Transverse colon (tissue), 4 donors: ENCODE measurements around the gene PPIH. TPM values are rescaled to one million over a fixed set of nuclear protein-coding genes. Genes with fewer than 3 reads are reported as not detected.
"Not testable (repeated sequence)": the region's sequence is repeated elsewhere in the genome, so short reads cannot be mapped to it uniquely, and the experiment has no call there.

Experiments
- DNase-seq: peaks from one replicate; pipeline ENCODE4 v3.0.0-alpha.2; 2019
- H3K27ac ChIP-seq, 4 donors: fragments of 200-600 bp; sonication (generic); 2 replicates each; pipeline ENCODE4 v1.5.1; 2016 to 2018; ENCODE audit warnings: inconsistent platforms in 4 of 4
- H3K27me3 ChIP-seq: fragments of 200-600 bp; sonication (generic); 2 replicates; pipeline ENCODE4 v1.5.1; 2017; ENCODE audit warnings: inconsistent platforms
- H3K36me3 ChIP-seq, 4 donors: fragments of 200-600 bp; sonication (generic); 2 replicates each; pipeline ENCODE4 v1.5.1; 2017 to 2019; ENCODE audit warnings: inconsistent platforms in 4 of 4
- H3K4me1 ChIP-seq, 4 donors: fragments of 200-600 bp; sonication (generic); 2 replicates each; pipeline ENCODE4 v1.5.1; 2017 to 2020; ENCODE audit warnings: inconsistent platforms in 4 of 4
- H3K4me3 ChIP-seq, 4 donors: fragments of 200-600 bp; sonication (generic); 1 replicate in 1 of 4; 2 replicates in 3 of 4; pipeline versions ENCODE4 v1.5.1 to v1.6.1; 2017 to 2019; ENCODE audit warnings: inconsistent platforms in 4 of 4
- H3K9me3 ChIP-seq, 2 donors: fragments of 200-600 bp; sonication (generic); 2 replicates each; pipeline ENCODE4 v1.5.1; 2017 to 2019; ENCODE audit warnings: inconsistent platforms in 2 of 2
- EP300 ChIP-seq: sonication (generic); formaldehyde crosslinking; IDR thresholded peaks from one replicate; pipeline ENCODE4 v1.6.1; 2017; ENCODE audit warnings: antibody characterized with exemption, low read depth
- POLR2A ChIP-seq: fragments of 450-650 bp; IDR thresholded peaks from one replicate; pipeline ENCODE4 v1.6.1; 2016; ENCODE audit warnings: antibody characterized with exemption, mild to moderate bottlenecking, moderate library complexity
- POLR2AphosphoS5 ChIP-seq, 3 donors: sonication (generic); formaldehyde crosslinking; IDR thresholded peaks; one replicate each; pipeline ENCODE4 v1.6.1; 2016; ENCODE audit warnings: antibody characterized with exemption in 3 of 3
- WGBS, 2 donors: methylation state at CpG; one replicate each; pipeline ENCODE4 v1.1.5; 2018; ENCODE audit warnings: low coverage in 1 of 2; 5-methylcytosine and 5-hydroxymethylcytosine counted together
- in situ Hi-C, 4 donors: fragments of 200-750 bp; cut with MboI; loops; one replicate each; pipeline versions ENCODE4 v1.15.0 to v1.15.1; 2017; ENCODE audit warnings: low sequenced_read_pairs in 3 of 4, low pct_ligation_motif_present in 1 of 4, low pct_unique_long_range_greater_than_20kb in 1 of 4
- intact Hi-C: fragments of 100-400 bp; cut with DNase I; formaldehyde crosslinking; loops from one replicate; pipeline ENCODE4 v1.15.1; 2023; ENCODE audit warnings: low total_unique reads
- total RNA-seq, 4 donors: library from RNA; depleted of rRNA; stranded (reverse); fragments of >200 nt; gene quantifications; one replicate each; pipeline ENCODE4 v1.1.0, GENCODE V29; 2016
- TF ChIP-seq, protein P1 (sequence below), 5 experiments: fragments of 200-600 bp in 3 of 5; fragments of 450-650 bp in 2 of 5; sonication (generic) in 3 of 5; IDR thresholded peaks; 1 replicate in 2 of 5; 2 replicates in 3 of 5; pipeline ENCODE4 v1.5.1; 2016 to 2017; ENCODE audit warnings: antibody characterized with exemption in 5 of 5, inconsistent platforms in 3 of 5, mild to moderate bottlenecking in 2 of 5, moderate library complexity in 1 of 5

The PPIH gene
- total RNA-seq, 4 donors from 2014 or later, result 16.9 to 26.5 (median 24.6) TPM; not detected in 1

- TF ChIP-seq, protein P1, sequence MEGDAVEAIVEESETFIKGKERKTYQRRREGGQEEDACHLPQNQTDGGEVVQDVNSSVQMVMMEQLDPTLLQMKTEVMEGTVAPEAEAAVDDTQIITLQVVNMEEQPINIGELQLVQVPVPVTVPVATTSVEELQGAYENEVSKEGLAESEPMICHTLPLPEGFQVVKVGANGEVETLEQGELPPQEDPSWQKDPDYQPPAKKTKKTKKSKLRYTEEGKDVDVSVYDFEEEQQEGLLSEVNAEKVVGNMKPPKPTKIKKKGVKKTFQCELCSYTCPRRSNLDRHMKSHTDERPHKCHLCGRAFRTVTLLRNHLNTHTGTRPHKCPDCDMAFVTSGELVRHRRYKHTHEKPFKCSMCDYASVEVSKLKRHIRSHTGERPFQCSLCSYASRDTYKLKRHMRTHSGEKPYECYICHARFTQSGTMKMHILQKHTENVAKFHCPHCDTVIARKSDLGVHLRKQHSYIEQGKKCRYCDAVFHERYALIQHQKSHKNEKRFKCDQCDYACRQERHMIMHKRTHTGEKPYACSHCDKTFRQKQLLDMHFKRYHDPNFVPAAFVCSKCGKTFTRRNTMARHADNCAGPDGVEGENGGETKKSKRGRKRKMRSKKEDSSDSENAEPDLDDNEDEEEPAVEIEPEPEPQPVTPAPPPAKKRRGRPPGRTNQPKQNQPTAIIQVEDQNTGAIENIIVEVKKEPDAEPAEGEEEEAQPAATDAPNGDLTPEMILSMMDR (IDR thresholded peaks at IDR 0.05), result no peak
- TF ChIP-seq EP300, result no peak
- TF ChIP-seq POLR2A, result no peak
- TF ChIP-seq POLR2AphosphoS5 (IDR thresholded peaks at IDR 0.05), result no peak
- DNase-seq, result no peak
- 80 to 85% methylated on average over 2 of the region's 2 CpGs for WGBS, 2 donors
- Histone ChIP-seq H3K27me3 (no peaks in the 10 kb centered on the region), H3K4me3 (no peak overlapping the region), H3K27ac (no peak overlapping the region), H3K4me1 (peaks cover 20 to 29% (median 26%) of the 10 kb centered on the region in 4 donors), H3K36me3 (peaks cover 0 to 6% (median 0%) of the 10 kb centered on the region in 4 donors), H3K9me3 (no peaks in the 10 kb centered on the region)
- intact Hi-C loops, result no loop called here
- in situ Hi-C loops, result no loop called here
These were observed 21.8 kb downstream of the PPIH start for GRCh38 chr1:42680055-42680454.

- in situ Hi-C loops, result no loop called here
- no peaks in the 10 kb centered on the region for H3K9me3 ChIP-seq
- 7 to 9% methylated on average over 13 to 18 of the region's 18 CpGs for WGBS, 2 donors
- peaks cover 30 to 40% (median 36%) of the 10 kb centered on the region in 4 donors for H3K4me1 ChIP-seq
- no peak for DNase-seq
- H3K36me3 ChIP-seq, result no peaks in the 10 kb centered on the region
- no peaks in the 10 kb centered on the region for H3K27me3 ChIP-seq
- intact Hi-C loops, result no loop called here
- H3K4me3 ChIP-seq, result peak overlapping the region; percentile 53 to 96 (median 89)
- peak overlapping the region; percentile 96 to 98 (median 98) for H3K27ac ChIP-seq
- TF ChIP-seq POLR2A (no peak), POLR2AphosphoS5 (IDR thresholded peaks at IDR 0.05) (no peak), EP300 (no peak)
- TF ChIP-seq, protein P1 (IDR thresholded peaks at IDR 0.05), result peak in 1 of 5 experiments; percentile 7
These were observed 22.9 kb downstream of the PPIH start for GRCh38 chr1:42680921-42681683.

- H3K27ac ChIP-seq, result peak within 1 kb of the TSS; percentile 96 to 98 (median 98)
- peak; percentile 97 for DNase-seq
- no peaks in the 10 kb centered on the region for H3K27me3 ChIP-seq
- intact Hi-C loops, result no loop called here
- TF ChIP-seq, protein P1 (IDR thresholded peaks at IDR 0.05), result no peak
- peak; percentile 93 for TF ChIP-seq POLR2A
- TF ChIP-seq POLR2AphosphoS5 (IDR thresholded peaks at IDR 0.05), result peak; percentile 88 to 95 (median 88)
- in situ Hi-C loops, result no loop called here
- H3K4me3 ChIP-seq, result peak within 1 kb of the TSS; percentile 82 to 96 (median 89)
- H3K36me3 ChIP-seq, result no peaks in the 10 kb centered on the region
- H3K4me1 ChIP-seq, result peaks cover 36 to 48% (median 44%) of the 10 kb centered on the region in 4 donors
- 1% methylated on average over 54 of the region's 54 CpGs; no CpG with 5 or more reads in 1 of the 2 donors for WGBS, 2 donors
- no peaks in the 10 kb centered on the region for H3K9me3 ChIP-seq
These were observed 23.7 kb downstream of the PPIH start, which contains the start of gene YBX1 for GRCh38 chr1:42681741-42682483. TSS of gene YBX1 (plus strand) at chr1:42682418. CDS start at chr1:42682566, 148 bp downstream.

GRCh38 chr1:42682484-42682738, 24.2 kb downstream of the PPIH start:
- H3K36me3 ChIP-seq, DNase-seq, H3K9me3 ChIP-seq, intact Hi-C loops, H3K27me3 ChIP-seq, in situ Hi-C loops: not testable (repeated sequence)
- peak overlapping the region; percentile 96 to 98 (median 98) for H3K27ac ChIP-seq
- H3K4me3 ChIP-seq, result peak overlapping the region; percentile 82 to 96 (median 89)
- H3K4me1 ChIP-seq, result peaks cover 38 to 53% (median 49%) of the 10 kb centered on the region in 4 donors
- WGBS, 2 donors, result 0% methylated on average over 3 of the region's 33 CpGs; no CpG with 5 or more reads in 1 of the 2 donors
